Fibroblast of the aortic adventitia (primary cell): ENCODE measurements around the gene TOP3A. TPM values are rescaled to one million over a fixed set of nuclear protein-coding genes. Genes with fewer than 3 reads are reported as not detected.

ENCODE experiments used
- DNase-seq: peaks from one replicate; pipeline ENCODE4 v3.0.0-alpha.2; 2010; ENCODE audit warnings: low read depth
- H3K4me3 ChIP-seq: 2 replicates; pipeline ENCODE4 v1.5.1; 2011; ENCODE audit warnings: low read depth, mild to moderate bottlenecking, control low read depth, low read length, moderate library complexity
- total RNA-seq: library from RNA; depleted of rRNA; stranded (reverse); fragments of >200 nt; gene quantifications from 2 replicates; pipeline ENCODE4 v1.2.3, GENCODE V29; 2012; ENCODE audit warnings: low replicate concordance
- TF ChIP-seq, protein P1 (sequence below): IDR thresholded peaks from 2 replicates; pipeline ENCODE4 v1.5.1; 2011; ENCODE audit warnings: mild to moderate bottlenecking, low read length, control low read depth, inconsistent platforms; ENCODE audit not compliant: insufficient read depth

TOP3A gene
- total RNA-seq, 1 donor: 50.0 TPM

DNA sequence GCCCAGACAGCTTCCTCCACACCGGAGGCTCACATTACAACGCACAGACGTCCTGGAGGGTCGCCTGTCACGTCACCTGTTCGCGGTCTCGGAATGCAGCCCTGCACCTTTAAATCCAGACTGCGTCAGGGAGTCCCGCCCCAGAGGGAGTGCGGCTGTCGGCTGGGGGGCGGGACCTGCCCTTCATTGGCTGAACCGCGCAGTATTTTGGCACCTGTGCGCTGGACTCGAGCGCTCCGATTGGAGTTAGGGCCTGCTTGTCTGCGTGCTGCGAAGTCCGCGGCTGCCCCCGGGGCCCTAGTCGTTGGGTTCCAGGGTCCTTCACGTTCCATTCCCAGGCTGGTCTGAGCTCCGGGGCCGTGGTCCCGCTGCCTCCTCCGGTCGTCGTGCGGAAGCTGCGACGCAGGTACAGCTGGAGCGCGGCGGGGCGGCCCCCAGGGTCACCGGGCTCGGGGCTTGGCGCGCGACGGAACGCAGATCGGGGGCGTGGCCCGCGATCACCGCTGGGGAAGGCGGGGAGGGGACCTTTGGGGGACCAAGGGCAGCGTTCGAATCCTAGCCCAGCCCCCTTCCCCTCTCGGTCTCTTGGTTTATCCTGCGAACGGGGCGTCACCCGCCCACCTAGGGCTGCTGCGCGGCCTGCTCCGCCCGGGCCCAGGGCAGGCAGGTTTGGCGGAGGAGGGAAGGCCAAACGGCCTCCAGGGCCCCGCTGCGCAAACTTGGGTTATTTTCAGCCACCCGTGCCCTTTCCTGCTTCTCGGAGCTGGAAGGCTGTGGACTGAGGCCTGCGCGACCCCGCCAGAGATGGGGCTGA is 54.3 kb downstream of the TOP3A start, which contains the start of gene MIEF2:
TSS of gene MIEF2 (plus strand) at position 331 of the 814 bp plus-strand sequence. CDS start 2,059 bp downstream, outside the sequence.
- peak within 1 kb of the TSS; percentile 89 for H3K4me3 ChIP-seq
- TF ChIP-seq, protein P1, sequence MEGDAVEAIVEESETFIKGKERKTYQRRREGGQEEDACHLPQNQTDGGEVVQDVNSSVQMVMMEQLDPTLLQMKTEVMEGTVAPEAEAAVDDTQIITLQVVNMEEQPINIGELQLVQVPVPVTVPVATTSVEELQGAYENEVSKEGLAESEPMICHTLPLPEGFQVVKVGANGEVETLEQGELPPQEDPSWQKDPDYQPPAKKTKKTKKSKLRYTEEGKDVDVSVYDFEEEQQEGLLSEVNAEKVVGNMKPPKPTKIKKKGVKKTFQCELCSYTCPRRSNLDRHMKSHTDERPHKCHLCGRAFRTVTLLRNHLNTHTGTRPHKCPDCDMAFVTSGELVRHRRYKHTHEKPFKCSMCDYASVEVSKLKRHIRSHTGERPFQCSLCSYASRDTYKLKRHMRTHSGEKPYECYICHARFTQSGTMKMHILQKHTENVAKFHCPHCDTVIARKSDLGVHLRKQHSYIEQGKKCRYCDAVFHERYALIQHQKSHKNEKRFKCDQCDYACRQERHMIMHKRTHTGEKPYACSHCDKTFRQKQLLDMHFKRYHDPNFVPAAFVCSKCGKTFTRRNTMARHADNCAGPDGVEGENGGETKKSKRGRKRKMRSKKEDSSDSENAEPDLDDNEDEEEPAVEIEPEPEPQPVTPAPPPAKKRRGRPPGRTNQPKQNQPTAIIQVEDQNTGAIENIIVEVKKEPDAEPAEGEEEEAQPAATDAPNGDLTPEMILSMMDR: no peak
- DNase-seq: peak; percentile 94

DNA sequence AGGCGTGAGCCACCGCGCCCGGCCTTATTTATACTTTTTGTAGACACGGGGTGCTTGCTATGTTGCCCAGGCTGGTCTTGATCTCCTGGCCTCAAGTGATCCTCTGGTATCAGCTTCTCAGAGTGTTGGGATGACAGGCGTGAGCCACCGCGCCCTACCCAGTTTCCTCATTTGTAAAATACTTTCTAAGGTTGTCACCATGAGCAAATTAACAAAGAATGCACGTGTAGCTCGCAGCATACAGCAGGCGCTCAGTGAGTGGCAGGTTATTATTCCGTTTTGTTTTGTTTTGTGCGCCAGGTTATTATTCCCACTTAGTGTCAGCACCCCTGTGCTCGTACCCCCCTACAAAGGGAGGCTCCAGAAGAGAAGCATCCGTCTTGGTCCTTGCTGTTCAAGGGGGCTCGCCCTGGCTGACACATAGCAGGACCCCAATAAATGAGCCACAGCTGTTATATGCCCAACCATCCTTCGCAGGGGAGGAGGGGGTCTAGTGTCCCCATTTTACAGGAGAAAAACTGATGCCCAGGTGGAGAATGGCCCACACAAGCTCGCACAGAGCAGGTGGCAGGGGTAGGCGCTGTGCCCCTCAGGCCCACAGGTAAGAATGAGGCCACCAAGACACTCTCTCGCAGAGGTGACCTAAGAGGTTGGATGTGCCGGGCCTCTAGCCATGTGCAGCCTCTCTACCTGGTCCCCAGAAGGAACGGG is 55.0 kb downstream of the TOP3A start:
- DNase-seq: no peak
- TF ChIP-seq, protein P1: no peak

DNA sequence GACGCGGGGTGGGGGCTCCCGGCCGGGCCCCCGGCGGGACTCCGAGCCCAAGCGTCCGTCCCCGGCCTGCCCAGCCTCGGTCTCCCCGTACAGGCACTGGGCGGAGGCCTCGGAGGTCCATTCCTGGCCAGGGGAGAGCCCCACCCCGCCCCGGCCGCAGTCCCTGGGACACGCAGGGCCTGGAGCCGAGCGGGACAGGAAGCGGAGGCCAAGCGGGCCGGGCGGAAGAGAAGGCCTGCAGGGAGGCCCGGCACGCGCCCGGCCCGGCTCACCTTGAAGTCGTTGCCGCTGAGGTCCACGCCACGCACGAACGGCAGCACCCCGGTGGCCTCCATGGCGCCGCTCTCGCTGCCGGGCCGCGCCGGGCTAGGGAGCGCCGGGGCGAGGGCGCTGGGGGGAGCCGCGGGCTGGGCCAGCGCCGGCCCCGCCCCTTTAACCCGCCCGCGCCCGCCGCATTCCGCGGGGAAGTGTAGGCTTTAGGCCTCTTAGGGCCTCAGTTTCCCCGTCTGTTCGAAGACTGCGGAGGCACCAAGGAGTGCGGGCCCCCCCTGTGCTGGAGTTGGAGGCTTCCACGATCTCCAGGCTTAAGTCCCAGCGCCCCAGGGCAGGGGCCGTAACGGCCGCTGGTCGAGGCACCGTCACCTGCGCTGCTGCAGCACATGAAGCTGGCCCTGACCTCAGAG is 56.3 kb downstream of the TOP3A start, which contains the start of gene FLII:
TSS of gene FLII (minus strand) at position 383 of the 683 bp plus-strand sequence. CDS start at position 335, 48 bp downstream.
- TF ChIP-seq, protein P1: no peak
- peak within 1 kb of the TSS; percentile 89 for H3K4me3 ChIP-seq
- peak; percentile 28 for DNase-seq

More for the DNA sequence above, 55.0 kb downstream of the TOP3A start:
- peak overlapping the region; percentile 42 for H3K4me3 ChIP-seq

GRCh38 chr17:18257982-18258355 is 56.8 kb downstream of the TOP3A start:
- DNase-seq: peak; percentile 56
- TF ChIP-seq, protein P1: no peak
- peak overlapping the region; percentile 89 for H3K4me3 ChIP-seq

DNA sequence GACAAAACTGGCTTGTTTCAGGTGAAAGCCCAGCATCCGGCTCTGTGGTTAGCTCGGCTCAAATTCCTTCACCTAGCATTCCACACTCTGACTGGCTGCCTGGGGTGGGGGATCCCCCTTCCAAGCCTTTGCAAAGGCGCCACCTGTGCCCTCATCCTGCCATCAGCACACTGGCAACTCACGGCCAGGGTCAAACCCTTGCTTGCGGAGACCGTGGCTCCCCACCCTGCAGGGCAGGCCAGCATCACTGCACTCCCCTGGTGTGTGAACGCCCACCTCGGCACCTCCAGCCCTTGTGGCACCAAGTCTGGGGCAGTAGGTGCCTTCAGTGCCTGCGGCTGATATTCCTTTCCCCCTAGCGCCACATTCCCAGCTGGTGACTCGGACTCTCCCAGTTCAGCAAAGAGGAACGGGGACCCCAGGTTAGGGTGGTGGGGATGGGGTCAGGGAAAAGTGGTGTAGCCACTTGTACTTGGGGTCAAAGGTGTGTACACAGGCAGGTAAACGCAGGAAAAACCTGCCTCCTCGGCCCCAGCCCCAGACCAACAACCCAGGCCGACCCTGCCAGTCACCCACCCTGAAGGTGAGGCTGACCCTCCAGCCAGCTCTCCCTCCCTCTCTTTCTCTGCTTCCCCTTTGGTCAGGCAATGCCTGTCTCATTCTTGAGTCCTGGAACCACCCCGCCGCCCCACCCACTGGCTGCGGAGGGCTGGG is 57.4 kb downstream of the TOP3A start:
- DNase-seq: no peak
- H3K4me3 ChIP-seq: peak overlapping the region; percentile 89
- TF ChIP-seq, protein P1: no peak

DNA sequence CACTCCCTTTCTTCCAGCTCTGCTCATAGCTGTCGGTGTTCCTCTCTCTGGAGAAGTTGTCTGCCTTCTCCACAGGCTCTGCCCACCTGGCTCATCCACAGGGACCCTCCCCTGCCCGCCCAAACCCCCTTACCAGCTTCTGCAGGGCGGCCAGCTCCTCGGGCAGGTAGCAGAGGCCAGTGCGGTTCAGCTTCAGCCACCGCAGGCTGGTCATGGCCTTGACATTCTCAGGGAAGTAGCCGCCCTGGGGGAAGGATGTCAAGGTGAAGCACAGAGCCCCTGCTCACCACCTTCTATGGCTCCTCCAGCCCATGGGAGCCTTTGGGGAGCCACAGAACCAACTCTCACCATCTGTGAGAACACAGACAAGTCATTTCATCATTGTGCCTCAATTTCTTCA is 58.0 kb downstream of the TOP3A start:
- TF ChIP-seq, protein P1: no peak
- no peak for DNase-seq
- H3K4me3 ChIP-seq: peak overlapping the region; percentile 89
